PC-9 (cell line): ENCODE measurements around the gene ACSF2. TPM values are rescaled to one million over a fixed set of nuclear protein-coding genes. Genes with fewer than 3 reads are reported as not detected.

ENCODE experiments used
- BruUV-seq: library from RNA; stranded (reverse); fragments of 400-500 nt; replicated peaks from 2 replicates; lab custom pipeline; 2021; lab: Mats Ljungman, UMichigan
- CTCF ChIA-PET: fragments of 300-600 bp; sonication (Branson Sonifier 250); formaldehyde crosslinking; loops from one replicate; lab custom pipeline; 2022; ENCODE audit warnings: antibody characterized with exemption; lab: Charles Lee
- POLR2A ChIA-PET: fragments of 300-600 bp; sonication (Branson Sonifier 250); formaldehyde crosslinking; loops from one replicate; lab custom pipeline; 2022; ENCODE audit warnings: antibody characterized with exemption; ENCODE audit not compliant: unreplicated experiment; lab: Charles Lee
- DNase-seq, 2 experiments: peaks; one replicate each; pipeline versions ENCODE4 v3.0.0 to v3.0.0-alpha.2; 2015 to 2022; ENCODE audit warnings: mixed read lengths in 1 of 2
- H2AFZ ChIP-seq: fragments of 200-600 bp; sonication (generic); 2 replicates; pipeline ENCODE4 v1.8.1; 2017; ENCODE audit warnings: antibody characterized with exemption
- H3F3A ChIP-seq: fragments of 200-600 bp; sonication (generic); 2 replicates; pipeline ENCODE4 v1.8.1; 2017; ENCODE audit warnings: antibody characterized with exemption, mild to moderate bottlenecking, low read depth; ENCODE audit not compliant: insufficient read depth
- H3K27ac ChIP-seq: fragments of 200-600 bp; sonication (generic); 2 replicates; pipeline ENCODE4 v1.6.1; 2016; ENCODE audit warnings: mixed run types
- H3K27me3 ChIP-seq: fragments of 200-600 bp; sonication (generic); 2 replicates; pipeline ENCODE4 v1.6.1; 2016; ENCODE audit warnings: low read depth, mixed run types; ENCODE audit not compliant: insufficient read depth
- H3K36me3 ChIP-seq: fragments of 200-600 bp; sonication (generic); 2 replicates; pipeline ENCODE4 v1.6.1; 2016; ENCODE audit warnings: low read depth, mixed run types
- H3K4me1 ChIP-seq: fragments of 200-600 bp; sonication (generic); replicated peaks from 2 replicates; pipeline ENCODE4 v1.6.1; 2016; ENCODE audit warnings: mixed run types; ENCODE audit not compliant: insufficient read depth
- H3K4me2 ChIP-seq: fragments of 200-600 bp; sonication (generic); 2 replicates; pipeline ENCODE4 v1.6.1; 2017; ENCODE audit warnings: mixed run types
- H3K4me3 ChIP-seq: fragments of 200-600 bp; sonication (generic); 2 replicates; pipeline ENCODE4 v1.6.1; 2016; ENCODE audit warnings: mixed run types
- H3K79me2 ChIP-seq: fragments of 200-600 bp; sonication (generic); 2 replicates; pipeline ENCODE4 v1.6.1; 2017; ENCODE audit warnings: low read depth, mixed run types
- H3K9me2 ChIP-seq: fragments of 200-600 bp; sonication (generic); 2 replicates; pipeline ENCODE4 v1.8.1; 2017; ENCODE audit warnings: mild to moderate bottlenecking; ENCODE audit not compliant: insufficient read depth
- H3K9me3 ChIP-seq: fragments of 200-600 bp; sonication (generic); 2 replicates; pipeline ENCODE4 v1.8.1; 2016; ENCODE audit warnings: low read depth; ENCODE audit not compliant: insufficient read depth
- H4K20me1 ChIP-seq: fragments of 200-600 bp; sonication (generic); 2 replicates; pipeline ENCODE4 v1.8.1; 2017; ENCODE audit not compliant: insufficient read depth
- EZH2 ChIP-seq: fragments of 200-600 bp; sonication (generic); IDR thresholded peaks from 2 replicates; pipeline ENCODE4 v1.8.0; 2017; ENCODE audit warnings: antibody characterized with exemption, low read depth
- intact Hi-C: fragments of 100-400 bp; cut with micrococcal nuclease; formaldehyde crosslinking; loops from one replicate; pipeline ENCODE4 v1.10.0; 2022; ENCODE audit not compliant: unreplicated experiment
- total RNA-seq: library from RNA; stranded (reverse); gene quantifications from 2 replicates; pipeline ENCODE4 v1.2.3, GENCODE V29; 2021
- TF ChIP-seq, protein P1 (sequence below): fragments of 200-600 bp; sonication (generic); conservative IDR thresholded peaks from 2 replicates; pipeline ENCODE4 v1.6.1; 2017; ENCODE audit warnings: mixed run types, antibody characterized with exemption, mild to moderate bottlenecking, moderate library complexity

The ACSF2 gene
- total RNA-seq, 1 experiment from 2014 or later = 154 TPM

DNA sequence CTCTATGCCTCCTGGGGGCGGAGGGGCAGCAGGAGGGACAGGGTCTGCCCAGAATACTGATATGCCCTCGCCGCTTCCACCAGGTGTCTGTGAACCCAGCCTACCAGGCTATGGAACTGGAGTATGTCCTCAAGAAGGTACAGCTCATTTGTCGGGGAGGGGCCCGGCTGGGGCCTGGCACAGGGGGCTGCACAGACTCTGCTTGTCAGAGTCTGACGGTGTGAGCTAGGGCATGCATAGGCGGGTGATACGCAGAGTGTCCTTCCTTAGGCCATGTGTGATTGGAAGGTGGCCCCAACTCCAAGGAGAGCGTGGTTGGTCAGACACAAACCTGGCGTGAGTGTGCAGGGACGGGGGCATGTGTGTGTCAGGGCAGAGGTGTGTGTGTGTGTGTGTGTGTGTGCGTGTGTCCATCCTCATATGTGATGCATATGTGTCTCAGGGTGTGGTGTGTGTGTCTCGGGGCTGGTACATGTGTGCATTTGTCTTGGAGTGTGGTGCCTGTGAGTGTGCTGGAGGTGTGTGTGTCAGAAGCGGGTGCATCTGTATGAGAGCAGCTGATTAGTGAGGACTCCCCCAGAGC lies 35.6 kb downstream of the ACSF2 start:
- H3K79me2 ChIP-seq = 0 out of 2 replicates have a peak, but pooled peaks cover 12% of the 10 kb centered on the region
- H3K4me2 ChIP-seq = no peak overlapping the region
- H3K27ac ChIP-seq = no peak overlapping the region
- no peaks in the 10 kb centered on the region for H3K27me3 ChIP-seq
- no peaks in the 10 kb centered on the region for H4K20me1 ChIP-seq
- no peak overlapping the region for H2AFZ ChIP-seq
- no peaks in the 10 kb centered on the region for H3K9me3 ChIP-seq
- intact Hi-C loops = no loop called here
- no peak for TF ChIP-seq EZH2
- TF ChIP-seq, protein P1, sequence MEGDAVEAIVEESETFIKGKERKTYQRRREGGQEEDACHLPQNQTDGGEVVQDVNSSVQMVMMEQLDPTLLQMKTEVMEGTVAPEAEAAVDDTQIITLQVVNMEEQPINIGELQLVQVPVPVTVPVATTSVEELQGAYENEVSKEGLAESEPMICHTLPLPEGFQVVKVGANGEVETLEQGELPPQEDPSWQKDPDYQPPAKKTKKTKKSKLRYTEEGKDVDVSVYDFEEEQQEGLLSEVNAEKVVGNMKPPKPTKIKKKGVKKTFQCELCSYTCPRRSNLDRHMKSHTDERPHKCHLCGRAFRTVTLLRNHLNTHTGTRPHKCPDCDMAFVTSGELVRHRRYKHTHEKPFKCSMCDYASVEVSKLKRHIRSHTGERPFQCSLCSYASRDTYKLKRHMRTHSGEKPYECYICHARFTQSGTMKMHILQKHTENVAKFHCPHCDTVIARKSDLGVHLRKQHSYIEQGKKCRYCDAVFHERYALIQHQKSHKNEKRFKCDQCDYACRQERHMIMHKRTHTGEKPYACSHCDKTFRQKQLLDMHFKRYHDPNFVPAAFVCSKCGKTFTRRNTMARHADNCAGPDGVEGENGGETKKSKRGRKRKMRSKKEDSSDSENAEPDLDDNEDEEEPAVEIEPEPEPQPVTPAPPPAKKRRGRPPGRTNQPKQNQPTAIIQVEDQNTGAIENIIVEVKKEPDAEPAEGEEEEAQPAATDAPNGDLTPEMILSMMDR = no peak
- BruUV-seq = no TSS peak
- peaks cover 29% of the 10 kb centered on the region; the same call in 1 of the 2 replicates for H3F3A ChIP-seq
- CTCF ChIA-PET = no interaction called here
- POLR2A ChIA-PET = no interaction called here
- H3K4me3 ChIP-seq = no peak overlapping the region
- H3K36me3 ChIP-seq = peaks cover 25% of the 10 kb centered on the region
- H3K9me2 ChIP-seq = no peaks in the 10 kb centered on the region
- H3K4me1 ChIP-seq = peaks cover 26% of the 10 kb centered on the region
- DNase-seq = no peak

DNA sequence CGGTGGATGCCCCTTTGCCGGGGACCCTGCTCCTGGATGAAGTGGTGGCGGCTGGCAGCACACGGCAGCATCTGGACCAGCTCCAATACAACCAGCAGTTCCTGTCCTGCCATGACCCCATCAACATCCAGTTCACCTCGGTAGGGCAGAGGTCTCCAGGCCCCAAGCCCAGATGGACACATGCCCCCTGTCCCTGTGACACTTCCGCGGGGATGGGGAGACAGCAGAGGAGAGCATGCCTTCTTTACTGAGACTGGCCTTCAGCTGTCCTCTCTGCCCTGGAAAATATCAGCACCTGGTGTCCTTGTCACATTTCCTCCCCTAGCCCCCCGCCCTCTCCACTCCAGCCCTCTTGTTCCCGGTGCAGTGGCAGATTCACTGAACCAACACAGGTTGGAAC lies 36.4 kb downstream of the ACSF2 start:
- ChIA-PET POLR2A (no interaction called here), CTCF (no interaction called here)
- intact Hi-C loops = no loop called here

DNA sequence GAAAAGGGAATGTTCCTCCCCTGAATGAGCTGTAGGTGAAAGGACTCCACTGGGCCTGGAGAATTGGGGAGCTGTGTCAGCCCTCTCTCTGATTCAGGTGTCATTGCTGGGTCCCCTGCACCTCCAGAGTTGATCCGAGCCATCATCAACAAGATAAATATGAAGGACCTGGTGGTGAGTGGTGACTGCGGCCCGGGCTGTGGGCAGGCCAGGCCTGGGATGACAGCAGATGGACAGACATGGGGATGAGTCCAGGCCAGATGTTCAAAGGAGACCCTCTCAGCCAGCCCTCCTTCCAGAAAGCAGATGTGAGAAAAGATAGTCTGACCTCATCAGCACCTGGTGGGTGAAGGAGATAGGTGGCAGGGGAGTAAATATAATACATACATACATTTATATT lies 38.1 kb downstream of the ACSF2 start:
- Histone ChIP-seq H3K4me2 (no peak overlapping the region), H3K4me3 (no peak overlapping the region), H4K20me1 (no peaks in the 10 kb centered on the region), H3K27ac (no peak overlapping the region), H3K9me3 (no peaks in the 10 kb centered on the region), H3K9me2 (no peaks in the 10 kb centered on the region), H3K27me3 (no peaks in the 10 kb centered on the region), H3K79me2 (no peaks in the 10 kb centered on the region), H3F3A (peaks cover 14% of the 10 kb centered on the region; the same call in 1 of the 2 replicates), H3K4me1 (peaks cover 9% of the 10 kb centered on the region; the same call in 1 of the 2 replicates), H3K36me3 (peaks cover 18% of the 10 kb centered on the region; the same call in 1 of the 2 replicates), H2AFZ (no peak overlapping the region)
- intact Hi-C loops = no loop called here
- no peak for DNase-seq
- TF ChIP-seq EZH2 = no peak
- TF ChIP-seq, protein P1 = no peak
- CTCF ChIA-PET = no interaction called here
- BruUV-seq = no TSS peak
- POLR2A ChIA-PET = no interaction called here

More for the DNA sequence above, 36.4 kb downstream of the ACSF2 start:
- Histone ChIP-seq H4K20me1 (no peaks in the 10 kb centered on the region), H3K27ac (no peak overlapping the region), H3K9me2 (no peaks in the 10 kb centered on the region), H3F3A (peaks cover 31% of the 10 kb centered on the region; the same call in 1 of the 2 replicates), H3K9me3 (no peaks in the 10 kb centered on the region), H2AFZ (no peak overlapping the region), H3K4me3 (no peak overlapping the region), H3K27me3 (no peaks in the 10 kb centered on the region), H3K36me3 (peaks cover 18% of the 10 kb centered on the region; the same call in 1 of the 2 replicates), H3K4me1 (peaks cover 25% of the 10 kb centered on the region), H3K4me2 (no peak overlapping the region), H3K79me2 (0 out of 2 replicates have a peak, but pooled peaks cover 12% of the 10 kb centered on the region)
- TF ChIP-seq, protein P1 = no peak
- TF ChIP-seq EZH2 = no peak
- DNase-seq = no peak
- BruUV-seq = TSS peak; percentile 11
